ENCODE data around the gene RNF225. TPM values are rescaled to one million over a fixed set of nuclear protein-coding genes. Genes with fewer than 3 reads are reported as not detected.

The RNF225 gene
- total RNA-seq, 1 donor from 2014 or later: 0.55 TPM

- Histone ChIP-seq H3K4me3 (peak within 1 kb of the TSS; percentile 78), H3K4me1 (peaks cover 21% of the 10 kb centered on the region), H3K27ac (peak within 1 kb of the TSS; percentile 99), H3K36me3 (peaks cover 36% of the 10 kb centered on the region), H3K27me3 (no peaks in the 10 kb centered on the region), H3K9me3 (no peaks in the 10 kb centered on the region)
- peak; percentile 96 for DNase-seq
- intact Hi-C loops (cut with DNase I): no loop called here
- no peak for TF ChIP-seq CTCF (IDR thresholded peaks at IDR 0.05)
- peak; percentile 93 for ATAC-seq
Measured at GRCh38 chr19:58386576-58387337, 8.7 kb upstream of the RNF225 start, which contains the start of gene RPS5. Gene RPS5, plus strand, starts transcription at chr19:58387269. Its CDS starts 869 bp downstream, at chr19:58388138.

GRCh38 chr19:58387338-58388174, 7.9 kb upstream of the RNF225 start:
- H3K4me1 ChIP-seq: peaks cover 16% of the 10 kb centered on the region
- ATAC-seq (no peak), DNase-seq (no peak)
- peak overlapping the region; percentile 78 for H3K4me3 ChIP-seq
- TF ChIP-seq CTCF (IDR thresholded peaks at IDR 0.05): no peak
- H3K27me3 ChIP-seq: no peaks in the 10 kb centered on the region
- intact Hi-C loops (cut with DNase I): no loop called here
- H3K27ac ChIP-seq: peak overlapping the region; percentile 99
- peaks cover 44% of the 10 kb centered on the region for H3K36me3 ChIP-seq
- no peaks in the 10 kb centered on the region for H3K9me3 ChIP-seq

- intact Hi-C loops (cut with DNase I): no loop called here
Measured at GRCh38 chr19:58388175-58388526, 7.3 kb upstream of the RNF225 start.

GRCh38 chr19:58392945-58393724, 2.3 kb upstream of the RNF225 start:
- no peak for DNase-seq

More at GRCh38 chr19:58388175-58388526, 7.3 kb upstream of the RNF225 start:
- H3K9me3 ChIP-seq: no peaks in the 10 kb centered on the region
- H3K36me3 ChIP-seq: peaks cover 50% of the 10 kb centered on the region
- peak overlapping the region; percentile 78 for H3K4me3 ChIP-seq
- TF ChIP-seq CTCF (IDR thresholded peaks at IDR 0.05): no peak
- no peaks in the 10 kb centered on the region for H3K27me3 ChIP-seq
- DNase-seq: no peak
- no peak overlapping the region for H3K27ac ChIP-seq
- ATAC-seq: no peak
- H3K4me1 ChIP-seq: peaks cover 16% of the 10 kb centered on the region

More at GRCh38 chr19:58392945-58393724, 2.3 kb upstream of the RNF225 start:
- Histone ChIP-seq H3K27me3 (peaks cover 11% of the 10 kb centered on the region), H3K4me1 (peaks cover 6% of the 10 kb centered on the region), H3K36me3 (peaks cover 71% of the 10 kb centered on the region), H3K4me3 (no peak overlapping the region), H3K9me3 (no peaks in the 10 kb centered on the region), H3K27ac (no peak overlapping the region)
- intact Hi-C loops (cut with DNase I): no loop called here
- no peak for TF ChIP-seq CTCF (IDR thresholded peaks at IDR 0.05)
- no peak for ATAC-seq
